ENCODE measurements around the gene ZNF768.

DNA sequence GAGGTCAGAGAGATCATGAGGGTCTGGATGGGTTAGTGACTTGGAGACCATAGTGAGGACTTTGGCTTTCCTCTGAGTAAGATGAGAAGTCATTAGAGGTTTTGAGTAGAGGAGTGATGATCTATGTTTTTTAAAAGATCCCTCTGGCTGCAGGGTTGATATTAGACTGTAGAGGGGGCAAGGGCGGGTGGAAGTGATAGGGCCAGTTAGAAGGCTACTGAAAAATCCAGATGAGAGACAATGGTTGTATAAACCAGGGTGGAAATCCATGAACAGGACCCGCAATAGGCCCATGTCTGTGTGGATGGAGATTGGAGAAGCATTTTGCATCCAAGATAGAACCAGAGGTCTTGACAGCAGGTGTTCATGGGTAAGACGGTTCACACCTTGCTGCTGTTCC lies 44.0 kb downstream of the ZNF768 start:
- TF ChIP-seq, protein P1, sequence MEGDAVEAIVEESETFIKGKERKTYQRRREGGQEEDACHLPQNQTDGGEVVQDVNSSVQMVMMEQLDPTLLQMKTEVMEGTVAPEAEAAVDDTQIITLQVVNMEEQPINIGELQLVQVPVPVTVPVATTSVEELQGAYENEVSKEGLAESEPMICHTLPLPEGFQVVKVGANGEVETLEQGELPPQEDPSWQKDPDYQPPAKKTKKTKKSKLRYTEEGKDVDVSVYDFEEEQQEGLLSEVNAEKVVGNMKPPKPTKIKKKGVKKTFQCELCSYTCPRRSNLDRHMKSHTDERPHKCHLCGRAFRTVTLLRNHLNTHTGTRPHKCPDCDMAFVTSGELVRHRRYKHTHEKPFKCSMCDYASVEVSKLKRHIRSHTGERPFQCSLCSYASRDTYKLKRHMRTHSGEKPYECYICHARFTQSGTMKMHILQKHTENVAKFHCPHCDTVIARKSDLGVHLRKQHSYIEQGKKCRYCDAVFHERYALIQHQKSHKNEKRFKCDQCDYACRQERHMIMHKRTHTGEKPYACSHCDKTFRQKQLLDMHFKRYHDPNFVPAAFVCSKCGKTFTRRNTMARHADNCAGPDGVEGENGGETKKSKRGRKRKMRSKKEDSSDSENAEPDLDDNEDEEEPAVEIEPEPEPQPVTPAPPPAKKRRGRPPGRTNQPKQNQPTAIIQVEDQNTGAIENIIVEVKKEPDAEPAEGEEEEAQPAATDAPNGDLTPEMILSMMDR (IDR thresholded peaks at IDR 0.05; ENCODE audit: poor library complexity), result no peak
- TF ChIP-seq EZH2 (IDR thresholded peaks at IDR 0.05; ENCODE audit: borderline replicate concordance) (no peak), EZH2phosphoT487 (IDR thresholded peaks at IDR 0.05; ENCODE audit: low read depth, severe bottlenecking, unreplicated experiment) (no peak)

Data from hepatocyte (in vitro differentiated cells).